CD4-positive, alpha-beta T cell treated with Interleukin-17A for 4 hours (primary cell): ENCODE results near the gene ZFY.

Source experiments
- DNase-seq: peaks from one replicate; pipeline ENCODE4 v3.0.0-alpha.2; 2020; ENCODE audit warnings: mixed read lengths

The ZFY gene

GRCh38 chrY:2934861-2935715 lies at the start of gene ZFY:
Gene ZFY (plus strand): TSS chrY:2935381. CDS start chrY:2953937, 18,556 bp downstream.
- no peak for DNase-seq

GRCh38 chrY:2885880-2886279 lies 49.3 kb upstream of the ZFY start:
- DNase-seq = no peak

GRCh38 chrY:2887386-2887785 lies 47.8 kb upstream of the ZFY start:
- DNase-seq = no peak

- no peak for DNase-seq
Observed at GRCh38 chrY:2887955-2888354, 47.2 kb upstream of the ZFY start.

GRCh38 chrY:2893471-2893870 lies 41.7 kb upstream of the ZFY start:
- no peak for DNase-seq

GRCh38 chrY:2896050-2896449 lies 39.1 kb upstream of the ZFY start:
- no peak for DNase-seq

GRCh38 chrY:2907356-2907755 lies 27.8 kb upstream of the ZFY start:
- no peak for DNase-seq

GRCh38 chrY:2913066-2913815 lies 21.9 kb upstream of the ZFY start:
- no peak for DNase-seq

GRCh38 chrY:2934078-2934477 lies 1.1 kb upstream of the ZFY start:
- DNase-seq = no peak

GRCh38 chrY:2935716-2936435 lies 695 bp downstream of the ZFY start:
- no peak for DNase-seq

GRCh38 chrY:2936436-2936750 lies 1.2 kb downstream of the ZFY start:
- no peak for DNase-seq

- DNase-seq = no peak
Observed at GRCh38 chrY:2937149-2937548, 2.0 kb downstream of the ZFY start.

- DNase-seq = no peak
Observed at GRCh38 chrY:2949590-2950252, 14.5 kb downstream of the ZFY start.

GRCh38 chrY:2950655-2951054 lies 15.5 kb downstream of the ZFY start:
- DNase-seq = no peak

GRCh38 chrY:2952912-2953311 lies 17.7 kb downstream of the ZFY start:
- no peak for DNase-seq

GRCh38 chrY:2954735-2955134 lies 19.6 kb downstream of the ZFY start:
- DNase-seq = no peak

- no peak for DNase-seq
Observed at GRCh38 chrY:2955561-2955960, 20.4 kb downstream of the ZFY start.

- no peak for DNase-seq
Observed at GRCh38 chrY:2962061-2962460, 26.9 kb downstream of the ZFY start.

GRCh38 chrY:2964814-2965213 lies 29.6 kb downstream of the ZFY start:
- DNase-seq = no peak

- DNase-seq = no peak
Observed at GRCh38 chrY:2965629-2966028, 30.4 kb downstream of the ZFY start.

- DNase-seq = no peak
Observed at GRCh38 chrY:2969561-2969960, 34.4 kb downstream of the ZFY start.

GRCh38 chrY:2972708-2973107 lies 37.5 kb downstream of the ZFY start:
- no peak for DNase-seq

- DNase-seq = no peak
Observed at GRCh38 chrY:2973110-2973751, 38.0 kb downstream of the ZFY start.
